Heart left ventricle (tissue), 16 donors: ENCODE results near the gene FNTB. TPM values are rescaled to one million over a fixed set of nuclear protein-coding genes. Genes with fewer than 3 reads are reported as not detected.

Experiments used
- ATAC-seq, 4 donors: fragments of 200-7000 bp; cut with Tn5 transposase; one replicate each; pipeline ENCODE4 v1.9.1; 2020 to 2022; ENCODE audit warnings: moderate library complexity in 4 of 4, mild to moderate bottlenecking in 3 of 4, moderate number of reproducible peaks in 1 of 4
- DNase-seq, 5 donors: peaks; one replicate each; pipeline ENCODE4 v3.0.0-alpha.2; 2020
- H3K27ac ChIP-seq, 12 donors: fragments of 200-600 bp; sonication (generic) in 4 of 12; one replicate each; pipeline versions ENCODE4 v1.5.0 to v1.8.0; 2016 to 2022; ENCODE audit warnings: mild to moderate bottlenecking in 2 of 12
- H3K27me3 ChIP-seq, 9 donors: fragments of 200-600 bp; sonication (generic) in 2 of 9; one replicate each; pipeline versions ENCODE4 v1.5.1 to v1.8.0; 2016 to 2022; ENCODE audit warnings: mild to moderate bottlenecking in 3 of 9
- H3K36me3 ChIP-seq, 9 donors: fragments of 200-600 bp; sonication (generic) in 2 of 9; one replicate each; pipeline versions ENCODE4 v1.5.0 to v1.8.0; 2018 to 2022; ENCODE audit warnings: mild to moderate bottlenecking in 2 of 9
- H3K4me1 ChIP-seq, 12 donors: fragments of 200-600 bp; sonication (generic) in 4 of 12; one replicate each; pipeline versions ENCODE4 v1.5.0 to v1.8.0; 2016 to 2022; ENCODE audit warnings: mild to moderate bottlenecking in 3 of 12
- H3K4me3 ChIP-seq, 12 donors: fragments of 200-600 bp; sonication (generic) in 4 of 12; one replicate each; pipeline versions ENCODE4 v1.5.0 to v1.8.0; 2017 to 2022; ENCODE audit warnings: mild to moderate bottlenecking in 9 of 12, moderate library complexity in 4 of 12
- H3K9me3 ChIP-seq, 12 donors: fragments of 200-600 bp; sonication (generic) in 4 of 12; one replicate each; pipeline versions ENCODE4 v1.5.0 to v1.8.0; 2016 to 2022; ENCODE audit warnings: mild to moderate bottlenecking in 1 of 12
- CTCF ChIP-seq, 12 donors: fragments of 200-600 bp; sonication (generic) in 4 of 12; IDR thresholded peaks; one replicate each; pipeline versions ENCODE4 v1.5.0 to v1.8.0; 2018 to 2022; ENCODE audit warnings: antibody characterized with exemption in 12 of 12, mild to moderate bottlenecking in 5 of 12
- POLR2A ChIP-seq, 2 donors: fragments of 450-650 bp; IDR thresholded peaks; one replicate each; pipeline ENCODE4 v1.6.1; 2017; ENCODE audit warnings: antibody characterized with exemption in 2 of 2, mild to moderate bottlenecking in 2 of 2, moderate library complexity in 2 of 2
- WGBS, 4 donors: extraction: QIAGEN DNeasy Blood & Tissue Kit in 2 of 4; methylation state at CpG; one replicate each; pipeline versions ENCODE4 v1.1.5 to v1.1.7; 2013 to 2018; 5-methylcytosine and 5-hydroxymethylcytosine counted together
- intact Hi-C, 10 donors: fragments of 100-400 bp; cut with DNase I; formaldehyde crosslinking; loops; one replicate each; pipeline versions ENCODE4 v1.11.1 to v1.14.2; 2022
- polyA plus RNA-seq, 2 donors: library from polyadenylated mRNA; stranded (reverse); fragments of 200-250 nt; gene quantifications; one replicate each; pipeline ENCODE4 v1.2.3, GENCODE V29; 2013
- total RNA-seq, 9 donors: library from RNA; depleted of rRNA in 2 of 9; stranded (reverse); fragments of >200 nt in 2 of 9; fragmentation: NEBNext Ultra II Directional in 3 of 9; extraction: Animal tissue kit (Norgen Biotek cat#: 25700) in 3 of 9; gene quantifications; one replicate each; pipeline versions ENCODE4 v1.1.0 to v1.2.4, GENCODE V29; 2016 to 2023
- donor health status: ischemic (EF 13 %, LVEDD 7.1; RV severe dilation, severe dysfunction).
- donor health status: healthy with polysubstance abuse.
- donor health status: DM: no; HTN: yes; CAD: no.
- donor health status: DM: no; HTN: no; CAD: no.
- donor health status: ischemic (EF 25% LVEDD 6.9; RV normal size, moderate dysfunction).
- donor health status: ischemic (EF 25% LVEDD 5.7; RV mildly dilated, moderate dysfunction).
- donor health status: healthy.
- donor health status: DM: yes; HTN: yes; CAD: no.
- donor health status: ischemic (EF 35%, LVEDD 5.7; RV mildly dilated, moderate dysfunction).
- donor health status: nonischemic (EF 11% LVEDD 7.7; RV severe dilation, severe dysfunction).
- donor health status: DM: yes; HTN: yes; CAD: no.
- donor health status: PGD.
- donor health status: ischemic (EF 29% LVEDD 5.4; RV normal size, mild dysfunction).
- donor health status: nonischemic (EF 23%, LVEDD 6.1; RV moderate dilation, normal function).

FNTB gene
- total and polyA plus RNA-seq, 11 donors: 10.5 to 22.5 (median 16.7) TPM

- WGBS, 4 donors: 84 to 90% (median 86%) methylated on average over 8 of the region's 8 CpGs
- DNase-seq: no peak
- H3K27me3 ChIP-seq: no peaks in the 10 kb centered on the region
- intact Hi-C loops: no loop called here
- TF ChIP-seq CTCF (IDR thresholded peaks at IDR 0.05) (no peak), POLR2A (IDR thresholded peaks at IDR 0.05) (no peak)
- peak overlapping the region in 3 of 12 donors; percentile 83 to 91 (median 86) for H3K27ac ChIP-seq
- peaks cover 0 to 51% (median 17%) of the 10 kb centered on the region in 12 donors for H3K4me1 ChIP-seq
- peaks cover 0 to 10% (median 2%) of the 10 kb centered on the region in 9 donors for H3K36me3 ChIP-seq
- no peaks in the 10 kb centered on the region for H3K9me3 ChIP-seq
- H3K4me3 ChIP-seq: no peak overlapping the region
- no peak for ATAC-seq
Observed at GRCh38 chr14:64953310-64953654, 33.4 kb upstream of the FNTB start.

DNA sequence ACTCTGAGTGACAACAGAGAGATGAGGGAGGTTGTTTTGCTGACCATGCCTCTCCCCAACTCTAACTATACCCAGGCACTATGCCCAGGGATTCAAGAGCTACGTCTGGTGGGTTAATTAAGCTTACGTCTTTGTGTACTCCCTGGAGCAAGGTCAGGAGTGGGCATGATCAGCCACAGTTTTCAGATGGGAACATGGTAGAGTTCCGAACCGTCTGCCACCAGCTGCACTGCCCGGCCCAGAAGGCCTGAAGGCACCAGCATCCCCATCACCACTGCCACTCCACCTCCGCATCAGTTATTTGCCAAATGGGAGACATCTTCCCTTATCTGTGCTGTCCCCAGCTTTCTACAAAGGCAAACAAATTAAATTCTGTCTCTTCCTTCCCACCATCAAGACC lies 33.0 kb upstream of the FNTB start:
- no peak for TF ChIP-seq POLR2A (IDR thresholded peaks at IDR 0.05)
- no peak for TF ChIP-seq CTCF (IDR thresholded peaks at IDR 0.05)
- ATAC-seq: no peak

GRCh38 chr14:64954491-64955240 lies 32.0 kb upstream of the FNTB start:
- WGBS, 4 donors: 88 to 90% (median 89%) methylated on average over 9 of the region's 9 CpGs
- no peak for DNase-seq
- Histone ChIP-seq H3K36me3 (peaks cover 0 to 3% (median 0%) of the 10 kb centered on the region in 9 donors), H3K27me3 (no peaks in the 10 kb centered on the region), H3K4me3 (no peak overlapping the region), H3K4me1 (peaks cover 0 to 39% (median 11%) of the 10 kb centered on the region in 12 donors), H3K27ac (no peak overlapping the region), H3K9me3 (no peaks in the 10 kb centered on the region)
- ATAC-seq: no peak
- intact Hi-C loops: no loop called here
- no peak for TF ChIP-seq CTCF (IDR thresholded peaks at IDR 0.05)
- no peak for TF ChIP-seq POLR2A (IDR thresholded peaks at IDR 0.05)

More for the DNA sequence above, 33.0 kb upstream of the FNTB start:
- no peak for DNase-seq
- 71 to 85% (median 81%) methylated on average over 6 of the region's 6 CpGs for WGBS, 4 donors
- H3K4me1 ChIP-seq: peaks cover 0 to 48% (median 13%) of the 10 kb centered on the region in 12 donors
- peaks cover 0 to 7% (median 0%) of the 10 kb centered on the region in 9 donors for H3K36me3 ChIP-seq
- no peaks in the 10 kb centered on the region for H3K9me3 ChIP-seq
- intact Hi-C loops: no loop called here
- no peak overlapping the region for H3K4me3 ChIP-seq
- no peak overlapping the region for H3K27ac ChIP-seq
- no peaks in the 10 kb centered on the region for H3K27me3 ChIP-seq

DNA sequence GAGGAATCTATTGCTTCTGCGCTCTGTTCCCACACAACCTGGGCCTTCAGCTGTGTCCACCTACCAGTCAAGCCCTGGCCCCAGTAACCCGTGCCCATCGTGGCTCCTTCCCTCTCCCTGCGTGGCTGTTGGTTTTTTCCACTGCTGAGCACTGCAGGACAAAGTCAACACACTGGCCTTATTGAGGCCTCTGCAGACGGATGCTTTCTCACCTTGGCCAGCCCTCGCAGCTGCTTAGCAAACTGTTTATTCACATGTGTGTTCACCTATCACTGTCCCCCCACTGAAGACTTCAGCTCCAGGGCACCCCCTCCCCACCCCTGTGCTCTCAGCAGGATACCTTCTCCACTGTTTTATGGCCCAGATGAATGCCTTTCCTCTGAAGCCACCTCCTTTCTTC lies 31.4 kb upstream of the FNTB start:
- Histone ChIP-seq H3K27ac (no peak overlapping the region), H3K36me3 (peaks cover 0 to 3% (median 0%) of the 10 kb centered on the region in 9 donors), H3K27me3 (no peaks in the 10 kb centered on the region), H3K4me1 (peaks cover 0 to 37% (median 11%) of the 10 kb centered on the region in 12 donors), H3K9me3 (no peaks in the 10 kb centered on the region), H3K4me3 (no peak overlapping the region)
- intact Hi-C loops: no loop called here
- DNase-seq: no peak
- ATAC-seq: no peak
- 86 to 88% (median 87%) methylated on average over 6 of the region's 6 CpGs for WGBS, 4 donors
- TF ChIP-seq POLR2A (IDR thresholded peaks at IDR 0.05): no peak
- no peak for TF ChIP-seq CTCF (IDR thresholded peaks at IDR 0.05)
